ENCODE measurements around the gene NEK7.
"Not testable (repeated sequence)": the region's sequence is repeated elsewhere in the genome, so short reads cannot be mapped to it uniquely, and the experiment has no call there.

NEK7 gene

GRCh38 chr1:198290089-198290683 lies 133.4 kb downstream of the NEK7 start:
- no peak for DNase-seq (ENCODE audit: low read depth, low spot score)

GRCh38 chr1:198291036-198291435 lies 134.2 kb downstream of the NEK7 start:
- DNase-seq (ENCODE audit: low read depth, low spot score): no peak

- DNase-seq (ENCODE audit: low read depth, low spot score): no peak
These were observed 135.1 kb downstream of the NEK7 start for GRCh38 chr1:198291924-198292323.

GRCh38 chr1:198295225-198295624 lies 138.4 kb downstream of the NEK7 start:
- no peak for DNase-seq (ENCODE audit: low read depth, low spot score)

GRCh38 chr1:198295971-198296370 lies 139.2 kb downstream of the NEK7 start:
- DNase-seq (ENCODE audit: low read depth, low spot score): no peak

- no peak for DNase-seq (ENCODE audit: low read depth, low spot score)
These were observed 140.5 kb downstream of the NEK7 start for GRCh38 chr1:198297281-198297680.

- no peak for DNase-seq (ENCODE audit: low read depth, low spot score)
These were observed 141.8 kb downstream of the NEK7 start for GRCh38 chr1:198298640-198299039.

- no peak for DNase-seq (ENCODE audit: low read depth, low spot score)
These were observed 143.7 kb downstream of the NEK7 start for GRCh38 chr1:198300451-198300850.

- no peak for DNase-seq (ENCODE audit: low read depth, low spot score)
These were observed 147.6 kb downstream of the NEK7 start for GRCh38 chr1:198304431-198304830.

- DNase-seq (ENCODE audit: low read depth, low spot score): not testable (repeated sequence)
These were observed 158.0 kb downstream of the NEK7 start for GRCh38 chr1:198314817-198315216.

GRCh38 chr1:198315331-198315730 lies 158.5 kb downstream of the NEK7 start:
- not testable (repeated sequence) for DNase-seq (ENCODE audit: low read depth, low spot score)

- no peak for DNase-seq (ENCODE audit: low read depth, low spot score)
These were observed 159.8 kb downstream of the NEK7 start for GRCh38 chr1:198316546-198317100.

- DNase-seq (ENCODE audit: low read depth, low spot score): no peak
These were observed 161.3 kb downstream of the NEK7 start for GRCh38 chr1:198318085-198318484.

GRCh38 chr1:198320759-198321158 lies 164.0 kb downstream of the NEK7 start:
- DNase-seq (ENCODE audit: low read depth, low spot score): no peak

- DNase-seq (ENCODE audit: low read depth, low spot score): no peak
These were observed 169.4 kb downstream of the NEK7 start for GRCh38 chr1:198326232-198326631.

- peak; percentile 26 for DNase-seq (ENCODE audit: low read depth, low spot score)
These were observed 170.1 kb downstream of the NEK7 start for GRCh38 chr1:198326915-198327314.

- no peak for DNase-seq (ENCODE audit: low read depth, low spot score)
These were observed 171.7 kb downstream of the NEK7 start for GRCh38 chr1:198328458-198329032.

- DNase-seq (ENCODE audit: low read depth, low spot score): no peak
These were observed 174.3 kb downstream of the NEK7 start for GRCh38 chr1:198330982-198331615.

GRCh38 chr1:198333744-198334143 lies 176.9 kb downstream of the NEK7 start:
- DNase-seq (ENCODE audit: low read depth, low spot score): peak; percentile 15

GRCh38 chr1:198335663-198336062 lies 178.9 kb downstream of the NEK7 start:
- no peak for DNase-seq (ENCODE audit: low read depth, low spot score)

- no peak for DNase-seq (ENCODE audit: low read depth, low spot score)
These were observed 181.1 kb downstream of the NEK7 start for GRCh38 chr1:198337886-198338285.

- no peak for DNase-seq (ENCODE audit: low read depth, low spot score)
These were observed 183.3 kb downstream of the NEK7 start for GRCh38 chr1:198340139-198340538.

GRCh38 chr1:198346178-198346577 lies 189.4 kb downstream of the NEK7 start:
- DNase-seq (ENCODE audit: low read depth, low spot score): no peak
